GM12865 (cell line): Measurements from ENCODE around the gene RBMY1A1.
"Not testable (repeated sequence)": the region's sequence is repeated elsewhere in the genome, so short reads cannot be mapped to it uniquely, and the experiment has no call there.

Source experiments
- DNase-seq: peaks from one replicate; pipeline ENCODE4 v3.0.0; 2010; ENCODE audit warnings: low read depth
- H3K4me3 ChIP-seq: 2 replicates; pipeline ENCODE4 v1.5.1; 2011; ENCODE audit warnings: mild to moderate bottlenecking, low read depth, low read length, control low read depth
- TF ChIP-seq, protein P1 (sequence below): IDR thresholded peaks from 2 replicates; pipeline ENCODE4 v1.5.1; 2011; ENCODE audit warnings: low read length, control low read depth, low read depth, inconsistent platforms; ENCODE audit not compliant: insufficient read depth; ENCODE audit errors: missing control alignments

Gene RBMY1A1

DNA sequence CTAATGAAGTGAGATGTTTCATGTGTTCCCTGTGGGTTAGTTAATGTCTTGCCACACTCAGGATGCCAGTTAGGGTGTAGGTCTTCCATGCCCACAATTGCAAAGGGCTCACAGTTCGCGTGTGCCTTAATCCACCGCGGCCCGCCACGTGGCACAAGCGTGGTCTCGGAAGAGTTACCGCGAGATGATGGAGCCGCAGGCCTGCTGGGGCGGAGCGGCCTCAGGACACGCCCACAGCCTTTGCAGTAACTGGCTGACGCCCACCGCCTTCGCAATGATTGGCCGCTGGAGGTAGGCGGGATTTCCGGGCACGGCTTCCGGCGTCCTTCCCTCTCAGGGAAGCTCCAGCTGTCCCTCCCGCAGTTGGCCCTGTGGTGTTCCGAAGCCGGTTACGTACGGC lies at the start of gene RBMY1A1:
TSS of gene RBMY1A1 (plus strand) at position 301 of the 400 bp plus-strand sequence. CDS start 2,013 bp downstream, outside the sequence.
- H3K4me3 ChIP-seq: not testable (repeated sequence)

GRCh38 chrY:21511038-21511437 lies 23.6 kb upstream of the RBMY1A1 start, which contains the start of gene RBMY1B:
Gene RBMY1B (plus strand): TSS chrY:21511338. CDS start chrY:21513351, 2,013 bp downstream.
- H3K4me3 ChIP-seq, DNase-seq: not testable (repeated sequence)

More for the DNA sequence above, at the start of gene RBMY1A1:
- not testable (repeated sequence) for DNase-seq

DNA sequence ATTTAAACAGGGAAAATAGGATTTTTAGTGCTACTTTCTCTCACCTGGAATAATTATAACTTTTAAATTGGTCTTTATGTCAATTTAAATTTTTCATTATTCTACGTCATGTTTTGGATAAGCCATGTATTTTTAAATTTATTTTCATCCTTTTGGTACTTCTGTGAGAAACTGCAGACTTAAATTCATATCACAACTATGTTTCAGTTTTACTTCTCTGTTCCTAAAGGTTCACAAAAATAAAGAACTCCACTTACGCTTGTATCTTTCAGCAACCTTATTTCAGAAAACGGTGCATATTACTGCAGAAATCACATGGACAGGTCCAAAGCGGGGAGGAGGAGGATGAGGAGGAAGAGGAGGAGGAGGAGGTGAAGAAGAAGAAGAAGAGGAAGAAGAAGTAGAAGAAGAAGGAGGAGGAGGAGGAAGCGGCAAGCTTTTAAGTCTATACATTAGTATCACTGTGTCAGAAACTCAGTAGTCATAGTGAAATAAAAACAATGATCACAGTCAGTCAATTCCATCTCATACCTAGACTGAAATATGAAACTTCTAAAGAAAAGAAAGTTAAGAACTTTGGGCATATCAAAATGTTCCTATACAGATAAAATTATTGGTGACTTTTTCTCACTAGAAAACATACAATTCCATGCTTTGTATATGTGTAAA lies 24.8 kb downstream of the RBMY1A1 start:
- not testable (repeated sequence) for H3K4me3 ChIP-seq, DNase-seq

GRCh38 chrY:21585449-21585848 lies 50.8 kb downstream of the RBMY1A1 start:
- DNase-seq: no peak
- no peak overlapping the region for H3K4me3 ChIP-seq
- TF ChIP-seq, protein P1, sequence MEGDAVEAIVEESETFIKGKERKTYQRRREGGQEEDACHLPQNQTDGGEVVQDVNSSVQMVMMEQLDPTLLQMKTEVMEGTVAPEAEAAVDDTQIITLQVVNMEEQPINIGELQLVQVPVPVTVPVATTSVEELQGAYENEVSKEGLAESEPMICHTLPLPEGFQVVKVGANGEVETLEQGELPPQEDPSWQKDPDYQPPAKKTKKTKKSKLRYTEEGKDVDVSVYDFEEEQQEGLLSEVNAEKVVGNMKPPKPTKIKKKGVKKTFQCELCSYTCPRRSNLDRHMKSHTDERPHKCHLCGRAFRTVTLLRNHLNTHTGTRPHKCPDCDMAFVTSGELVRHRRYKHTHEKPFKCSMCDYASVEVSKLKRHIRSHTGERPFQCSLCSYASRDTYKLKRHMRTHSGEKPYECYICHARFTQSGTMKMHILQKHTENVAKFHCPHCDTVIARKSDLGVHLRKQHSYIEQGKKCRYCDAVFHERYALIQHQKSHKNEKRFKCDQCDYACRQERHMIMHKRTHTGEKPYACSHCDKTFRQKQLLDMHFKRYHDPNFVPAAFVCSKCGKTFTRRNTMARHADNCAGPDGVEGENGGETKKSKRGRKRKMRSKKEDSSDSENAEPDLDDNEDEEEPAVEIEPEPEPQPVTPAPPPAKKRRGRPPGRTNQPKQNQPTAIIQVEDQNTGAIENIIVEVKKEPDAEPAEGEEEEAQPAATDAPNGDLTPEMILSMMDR: no peak

DNA sequence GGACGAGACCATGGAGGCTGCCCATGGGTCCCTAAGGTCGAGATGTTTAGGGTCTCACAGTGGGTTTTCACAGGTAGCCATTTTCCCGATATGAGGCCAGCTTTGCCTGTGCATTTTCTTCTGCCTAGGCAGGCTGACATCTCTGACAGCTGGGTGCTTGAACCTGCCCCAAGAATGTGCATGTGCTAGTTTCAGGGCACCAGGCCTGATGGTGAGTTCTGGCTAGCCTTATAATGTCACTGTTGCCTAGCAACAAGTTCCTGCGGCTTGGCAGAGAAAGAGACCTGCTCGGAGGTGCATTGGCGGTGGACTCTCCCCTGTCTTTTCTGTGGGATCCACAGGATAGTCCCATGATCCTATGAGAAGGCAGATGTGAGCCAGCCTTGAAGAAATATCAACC lies 51.8 kb downstream of the RBMY1A1 start:
- H3K4me3 ChIP-seq, DNase-seq: not testable (repeated sequence)

DNA sequence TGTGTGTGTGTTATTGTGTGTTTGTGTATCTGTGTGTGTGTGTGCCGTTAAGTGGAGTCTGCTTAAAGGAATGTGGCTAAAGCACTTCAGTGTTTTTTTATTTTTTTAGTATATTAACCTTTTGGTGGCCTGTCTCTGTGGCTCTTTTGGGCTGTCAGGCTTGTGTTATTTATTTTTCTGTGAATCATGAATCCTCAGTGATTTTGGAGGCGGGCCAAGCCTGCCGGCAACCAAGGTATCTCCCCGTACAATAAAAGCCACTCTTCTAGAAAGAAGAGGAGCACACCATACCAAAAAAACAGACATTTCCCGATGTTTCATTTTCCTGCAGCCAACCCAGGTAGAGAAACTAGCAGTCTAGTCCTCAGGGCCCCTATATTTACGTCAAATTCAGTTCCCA lies 57.4 kb downstream of the RBMY1A1 start:
- TF ChIP-seq, protein P1: no peak
- DNase-seq: no peak
- no peak overlapping the region for H3K4me3 ChIP-seq

GRCh38 chrY:21596287-21596686 lies 61.6 kb downstream of the RBMY1A1 start:
- not testable (repeated sequence) for DNase-seq, H3K4me3 ChIP-seq
